ENCODE data around the gene AP5Z1.

- TF ChIP-seq CTCF (IDR thresholded peaks at IDR 0.05; ENCODE audit: insufficient read depth, low read length) (no peak), REST (IDR thresholded peaks at IDR 0.05; ENCODE audit: insufficient replicate concordance, low read depth) (no peak), POLR2AphosphoS5 (IDR thresholded peaks at IDR 0.05; ENCODE audit: low read depth) (no peak), GABPA (IDR thresholded peaks at IDR 0.05; ENCODE audit: low read depth) (no peak)
Observed at GRCh38 chr7:4800487-4800886, 25.1 kb downstream of the AP5Z1 start.
